Measurements from ENCODE around the gene ZNF692. TPM values are rescaled to one million over a fixed set of nuclear protein-coding genes. Genes with fewer than 3 reads are reported as not detected.
A peak's percentile ranks its signal among the peaks of the same experiment; 100 is the strongest.

ZNF692 gene, protein sequence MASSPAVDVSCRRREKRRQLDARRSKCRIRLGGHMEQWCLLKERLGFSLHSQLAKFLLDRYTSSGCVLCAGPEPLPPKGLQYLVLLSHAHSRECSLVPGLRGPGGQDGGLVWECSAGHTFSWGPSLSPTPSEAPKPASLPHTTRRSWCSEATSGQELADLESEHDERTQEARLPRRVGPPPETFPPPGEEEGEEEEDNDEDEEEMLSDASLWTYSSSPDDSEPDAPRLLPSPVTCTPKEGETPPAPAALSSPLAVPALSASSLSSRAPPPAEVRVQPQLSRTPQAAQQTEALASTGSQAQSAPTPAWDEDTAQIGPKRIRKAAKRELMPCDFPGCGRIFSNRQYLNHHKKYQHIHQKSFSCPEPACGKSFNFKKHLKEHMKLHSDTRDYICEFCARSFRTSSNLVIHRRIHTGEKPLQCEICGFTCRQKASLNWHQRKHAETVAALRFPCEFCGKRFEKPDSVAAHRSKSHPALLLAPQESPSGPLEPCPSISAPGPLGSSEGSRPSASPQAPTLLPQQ
- 8.8 and 11.1 TPM in 2 replicates for total RNA-seq (2014; rRNA removed; shearing (Covaris generic))

DNA sequence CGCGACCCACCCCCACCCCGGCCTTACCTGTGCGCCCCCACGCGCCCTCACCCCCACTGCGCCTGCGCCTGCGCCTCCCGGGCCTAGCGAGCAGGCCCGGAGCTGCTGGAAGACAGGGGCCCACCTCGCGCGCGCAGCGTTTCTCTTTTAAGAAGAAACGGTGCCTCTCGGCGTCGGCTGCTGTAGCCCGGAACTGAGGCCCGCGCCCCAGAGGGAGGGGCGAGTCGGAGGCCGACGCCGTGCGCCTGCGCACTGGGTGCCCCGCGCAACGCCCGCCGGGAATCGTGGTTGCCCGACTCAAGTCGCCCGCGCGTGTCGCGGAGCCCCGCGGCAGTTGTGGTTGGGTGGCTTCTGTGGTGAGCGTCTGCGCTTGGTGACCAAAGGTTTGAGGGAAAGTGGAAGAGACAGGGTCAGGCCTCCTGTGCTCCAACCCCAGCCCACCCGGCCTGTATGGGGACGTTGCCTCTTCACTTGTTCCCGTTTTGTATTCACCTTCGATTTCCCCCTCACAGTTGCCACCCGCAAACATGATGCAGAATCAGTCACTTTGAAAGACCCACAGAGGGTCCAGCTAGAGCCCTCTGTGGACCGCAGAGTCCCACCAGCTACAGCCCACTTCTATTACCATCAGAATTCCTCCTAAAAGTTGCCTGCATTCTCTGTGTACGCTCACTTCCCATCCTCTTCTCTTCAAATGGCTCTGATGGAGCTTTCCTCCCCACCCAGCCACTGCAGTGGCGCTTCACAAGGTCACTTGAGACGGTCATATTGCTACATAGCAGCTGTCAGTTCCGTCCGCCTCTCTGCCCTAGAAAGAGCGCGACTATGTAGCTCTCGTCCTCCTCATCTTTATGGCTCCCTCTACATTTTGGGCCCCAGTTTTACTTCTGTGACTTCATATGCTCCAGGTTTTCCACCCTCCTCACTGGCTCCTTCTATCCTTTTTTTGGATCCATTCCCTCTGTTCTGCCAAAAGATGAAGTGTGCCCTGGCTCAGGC is at the start of gene ZNF692:
Gene ZNF692 (minus strand): TSS at position 195 of the 999 bp plus-strand sequence. CDS start 776 bp downstream, outside the sequence.
- Histone ChIP-seq H3K4me3 (peak within 1 kb of the TSS; percentile 51), H3K4me1 (replicated peaks) (peaks cover 33% of the 10 kb centered on the region), H3K36me3 (peaks cover 17% of the 10 kb centered on the region), H3K9me3 (replicated peaks) (no peaks in the 10 kb centered on the region), H3K27ac (peak within 1 kb of the TSS; percentile 58), H3K27me3 (replicated peaks) (no peaks in the 10 kb centered on the region)
- peak; percentile 93 to 97 for DNase-seq (ENCODE audit: low read depth in 1 of 2, low spot score in 2 of 2)

DNA sequence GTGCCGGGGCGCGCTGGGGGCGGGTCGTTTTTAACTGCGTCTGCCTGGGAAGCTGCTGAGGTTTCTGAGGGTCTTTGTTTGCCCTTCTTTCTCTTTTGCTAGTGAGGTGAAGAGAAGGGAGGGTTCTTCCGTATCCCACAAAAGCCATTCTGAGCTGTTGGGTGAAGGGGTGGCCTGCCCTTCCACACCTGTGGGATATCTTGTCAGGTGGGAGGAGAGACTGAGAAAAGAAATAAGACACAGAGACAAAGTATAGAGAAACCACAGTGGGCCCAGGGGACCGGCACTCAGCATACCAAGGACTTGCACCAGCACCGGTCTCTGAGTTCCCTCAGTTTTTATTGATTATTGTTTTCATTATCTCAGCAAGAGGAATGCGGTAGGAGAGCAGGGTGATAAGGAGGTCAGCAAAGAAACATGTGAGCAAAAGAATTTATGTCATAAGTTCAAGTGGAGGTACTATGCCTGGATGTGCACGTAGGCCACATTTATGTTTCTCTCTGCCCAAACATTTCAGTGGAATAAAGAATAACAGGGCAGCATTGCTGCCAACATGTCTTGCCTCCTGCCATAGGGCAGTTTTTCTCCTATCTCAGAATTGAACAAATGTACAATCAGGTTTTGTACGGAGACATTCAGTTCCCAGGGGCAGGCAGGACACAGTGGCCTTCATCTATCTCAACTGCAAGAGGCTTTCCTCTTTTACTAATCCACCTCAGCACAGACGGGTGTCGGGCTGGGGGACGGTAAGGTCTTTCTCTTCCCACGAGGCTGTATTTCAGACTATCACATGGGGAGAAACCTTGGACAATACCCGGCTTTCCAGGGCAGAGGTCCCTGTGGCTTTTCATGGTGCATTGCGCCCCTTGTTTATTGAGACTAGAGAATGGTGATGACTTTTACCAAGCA is 48.1 kb upstream of the ZNF692 start:
- Histone ChIP-seq H3K9me3 (replicated peaks) (no peaks in the 10 kb centered on the region), H3K4me1 (replicated peaks) (peaks cover 18% of the 10 kb centered on the region), H3K36me3 (0 out of 2 replicates have a peak, but pooled peaks cover 3% of the 10 kb centered on the region), H3K27me3 (replicated peaks) (no peaks in the 10 kb centered on the region), H3K4me3 (peak overlapping the region; percentile 70), H3K27ac (peak overlapping the region; percentile 92)
- DNase-seq (ENCODE audit: low read depth in 1 of 2, low spot score in 2 of 2) = peak in 1 of 2 experiments; percentile 71

DNA sequence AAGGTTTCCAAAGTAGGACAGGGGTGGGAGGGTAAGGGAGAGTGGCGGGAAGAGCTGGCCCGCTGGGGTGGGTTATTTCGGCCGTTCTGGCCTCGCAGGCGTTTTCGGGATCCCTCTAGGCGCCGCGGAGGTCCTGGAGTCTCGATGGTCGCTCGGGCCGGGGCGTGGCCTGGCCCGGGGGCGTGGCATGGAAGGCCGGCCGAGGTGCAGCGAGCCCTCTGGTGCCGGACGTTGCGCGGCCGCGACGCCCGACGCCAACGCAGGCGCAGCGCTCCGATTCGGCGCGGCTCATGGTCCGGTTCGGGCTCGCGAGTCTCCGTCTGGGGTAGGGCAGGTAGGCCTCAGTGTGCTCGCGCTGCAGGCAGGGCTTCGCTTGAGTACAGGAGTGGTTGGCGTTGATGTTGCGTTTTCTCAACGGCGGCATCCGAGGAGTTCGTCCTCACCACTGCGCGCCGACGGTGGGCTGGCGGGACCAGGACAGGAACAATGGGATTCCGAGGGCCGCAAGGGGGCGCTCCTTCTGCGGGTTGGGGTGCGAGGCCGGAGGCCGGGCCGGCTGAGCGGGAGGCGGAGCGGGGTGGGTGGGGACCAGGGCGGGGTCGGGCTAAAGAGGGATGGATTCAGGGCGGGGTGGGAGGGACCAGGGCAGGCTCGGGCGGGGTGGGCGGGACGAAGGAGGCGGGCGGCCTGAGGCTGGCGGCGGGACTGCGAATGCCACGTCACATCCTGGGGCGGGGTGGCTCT is 47.3 kb upstream of the ZNF692 start, which contains the start of gene PGBD2:
Gene PGBD2 (plus strand): TSS at position 227 of the 744 bp plus-strand sequence. CDS start 7,628 bp downstream, outside the sequence.
- Histone ChIP-seq H3K36me3 (0 out of 2 replicates have a peak, but pooled peaks cover 3% of the 10 kb centered on the region), H3K9me3 (replicated peaks) (no peaks in the 10 kb centered on the region), H3K4me1 (replicated peaks) (peaks cover 18% of the 10 kb centered on the region), H3K4me3 (peak within 1 kb of the TSS; percentile 70), H3K27ac (peak within 1 kb of the TSS; percentile 92), H3K27me3 (replicated peaks) (no peaks in the 10 kb centered on the region)
- peak; percentile 93 to 95 for DNase-seq (ENCODE audit: low read depth in 1 of 2, low spot score in 2 of 2)

DNA sequence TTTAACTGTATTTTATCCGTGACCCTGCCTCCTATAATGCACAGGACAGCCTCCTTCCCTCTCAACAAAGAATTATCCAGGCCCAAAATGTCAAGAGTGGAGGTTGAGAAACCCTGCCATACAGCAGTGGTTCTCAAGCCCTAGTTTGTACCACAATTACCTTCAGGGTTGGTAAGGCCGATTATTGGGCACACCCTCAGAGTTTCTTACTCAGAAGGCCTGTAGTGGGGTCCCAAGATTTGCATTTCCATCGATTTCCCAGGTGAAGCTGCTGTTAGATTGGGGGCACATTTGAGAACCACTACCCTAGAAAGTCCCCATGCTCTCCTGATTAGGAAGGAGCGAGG is 46.8 kb upstream of the ZNF692 start:
- H3K27me3 ChIP-seq (replicated peaks) = no peaks in the 10 kb centered on the region
- DNase-seq (ENCODE audit: low read depth in 1 of 2, low spot score in 2 of 2) = no peak
- peak overlapping the region; percentile 76 for H3K27ac ChIP-seq
- peaks cover 18% of the 10 kb centered on the region for H3K4me1 ChIP-seq (replicated peaks)
- H3K36me3 ChIP-seq = 0 out of 2 replicates have a peak, but pooled peaks cover 3% of the 10 kb centered on the region
- H3K9me3 ChIP-seq (replicated peaks) = no peaks in the 10 kb centered on the region
- H3K4me3 ChIP-seq = peak overlapping the region; percentile 70

DNA sequence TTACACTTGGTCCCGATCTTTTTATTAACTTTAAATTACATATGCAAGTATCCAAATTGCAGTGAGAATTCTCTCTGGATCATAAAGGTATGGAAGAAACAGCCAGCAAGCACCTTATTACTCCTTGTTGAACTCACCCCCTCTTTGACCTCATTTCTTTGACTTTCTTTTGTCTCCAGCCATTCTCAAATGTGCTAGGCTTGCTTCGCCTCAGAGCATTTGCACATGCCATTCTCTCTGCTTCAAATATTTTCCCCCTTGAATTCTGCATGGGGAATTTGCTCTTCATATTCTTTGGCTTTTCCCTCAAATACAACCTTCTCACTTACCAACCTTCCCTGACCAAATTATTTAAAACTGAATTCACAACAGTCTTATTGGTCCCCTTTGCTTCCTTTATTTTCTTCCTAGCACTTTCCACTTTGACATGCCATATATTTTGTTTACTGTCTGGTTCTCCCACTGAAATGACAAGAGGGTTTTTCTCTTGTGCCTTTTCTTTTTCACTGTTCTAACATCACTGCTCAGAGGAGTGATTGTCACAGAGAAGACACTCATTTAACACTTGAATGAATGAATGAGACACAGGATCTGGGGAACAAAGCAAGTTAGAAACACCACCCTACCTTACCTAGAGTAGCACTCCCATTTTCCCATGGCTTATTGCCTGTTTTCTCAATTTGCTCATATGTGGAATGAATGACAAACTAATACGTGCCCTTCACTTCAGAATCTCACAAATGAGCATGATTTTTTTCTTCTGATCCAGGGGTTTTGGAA is 45.7 kb upstream of the ZNF692 start:
- no peak for DNase-seq (ENCODE audit: low read depth in 1 of 2, low spot score in 2 of 2)

DNA sequence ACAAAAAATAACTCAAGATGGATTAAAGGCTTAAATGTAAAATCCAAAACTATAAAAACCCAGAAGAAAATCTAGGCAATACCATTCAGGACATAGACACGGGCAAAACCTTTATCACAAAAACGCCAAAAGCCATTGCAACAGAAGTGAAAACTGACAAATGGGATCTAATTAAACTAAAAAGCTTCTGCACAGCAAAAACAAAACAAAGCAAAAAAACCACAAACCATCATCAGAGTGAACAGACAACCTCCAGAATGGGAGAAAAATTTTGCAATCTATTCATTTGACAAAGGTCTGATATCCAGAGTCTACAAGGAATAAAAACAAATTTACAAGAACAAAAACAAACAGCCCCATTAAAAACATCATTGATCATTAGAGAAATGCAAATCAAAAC is 42.7 kb upstream of the ZNF692 start:
- peaks cover 9% of the 10 kb centered on the region for H3K4me1 ChIP-seq (replicated peaks)
- H3K27ac ChIP-seq = no peak overlapping the region
- no peaks in the 10 kb centered on the region for H3K27me3 ChIP-seq (replicated peaks)
- H3K36me3 ChIP-seq = 0 out of 2 replicates have a peak, but pooled peaks cover 3% of the 10 kb centered on the region
- H3K9me3 ChIP-seq (replicated peaks) = no peaks in the 10 kb centered on the region
- H3K4me3 ChIP-seq = no peak overlapping the region
- no peak for DNase-seq (ENCODE audit: low read depth in 1 of 2, low spot score in 2 of 2)

More for the DNA sequence above, 45.7 kb upstream of the ZNF692 start:
- Histone ChIP-seq H3K9me3 (replicated peaks) (no peaks in the 10 kb centered on the region), H3K4me1 (replicated peaks) (peaks cover 18% of the 10 kb centered on the region), H3K36me3 (0 out of 2 replicates have a peak, but pooled peaks cover 3% of the 10 kb centered on the region), H3K4me3 (no peak overlapping the region), H3K27me3 (replicated peaks) (no peaks in the 10 kb centered on the region), H3K27ac (no peak overlapping the region)

DNA sequence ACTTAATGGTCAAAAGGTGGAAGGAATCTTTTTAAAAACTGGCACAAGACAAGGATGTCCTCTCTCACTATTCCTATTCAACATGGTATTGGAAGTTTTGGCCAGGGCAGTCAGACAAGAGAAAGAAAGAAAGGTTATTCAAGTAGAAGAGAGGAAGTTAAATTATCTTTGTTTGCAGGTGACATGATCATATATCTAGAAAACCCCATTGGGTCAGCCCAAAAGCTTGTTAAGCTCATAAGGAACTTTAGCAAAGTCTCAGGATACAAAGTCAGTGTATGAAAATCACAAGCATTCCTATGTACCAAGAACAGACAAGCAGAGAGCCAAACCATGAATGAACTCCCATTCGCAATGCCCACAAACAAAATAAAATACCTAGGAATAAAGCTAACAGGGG is 41.8 kb upstream of the ZNF692 start:
- Histone ChIP-seq H3K36me3 (no peaks in the 10 kb centered on the region), H3K4me1 (replicated peaks) (peaks cover 2% of the 10 kb centered on the region), H3K9me3 (replicated peaks) (no peaks in the 10 kb centered on the region), H3K27ac (no peak overlapping the region), H3K27me3 (replicated peaks) (no peaks in the 10 kb centered on the region), H3K4me3 (no peak overlapping the region)
- no peak for DNase-seq (ENCODE audit: low read depth in 1 of 2, low spot score in 2 of 2)

DNA sequence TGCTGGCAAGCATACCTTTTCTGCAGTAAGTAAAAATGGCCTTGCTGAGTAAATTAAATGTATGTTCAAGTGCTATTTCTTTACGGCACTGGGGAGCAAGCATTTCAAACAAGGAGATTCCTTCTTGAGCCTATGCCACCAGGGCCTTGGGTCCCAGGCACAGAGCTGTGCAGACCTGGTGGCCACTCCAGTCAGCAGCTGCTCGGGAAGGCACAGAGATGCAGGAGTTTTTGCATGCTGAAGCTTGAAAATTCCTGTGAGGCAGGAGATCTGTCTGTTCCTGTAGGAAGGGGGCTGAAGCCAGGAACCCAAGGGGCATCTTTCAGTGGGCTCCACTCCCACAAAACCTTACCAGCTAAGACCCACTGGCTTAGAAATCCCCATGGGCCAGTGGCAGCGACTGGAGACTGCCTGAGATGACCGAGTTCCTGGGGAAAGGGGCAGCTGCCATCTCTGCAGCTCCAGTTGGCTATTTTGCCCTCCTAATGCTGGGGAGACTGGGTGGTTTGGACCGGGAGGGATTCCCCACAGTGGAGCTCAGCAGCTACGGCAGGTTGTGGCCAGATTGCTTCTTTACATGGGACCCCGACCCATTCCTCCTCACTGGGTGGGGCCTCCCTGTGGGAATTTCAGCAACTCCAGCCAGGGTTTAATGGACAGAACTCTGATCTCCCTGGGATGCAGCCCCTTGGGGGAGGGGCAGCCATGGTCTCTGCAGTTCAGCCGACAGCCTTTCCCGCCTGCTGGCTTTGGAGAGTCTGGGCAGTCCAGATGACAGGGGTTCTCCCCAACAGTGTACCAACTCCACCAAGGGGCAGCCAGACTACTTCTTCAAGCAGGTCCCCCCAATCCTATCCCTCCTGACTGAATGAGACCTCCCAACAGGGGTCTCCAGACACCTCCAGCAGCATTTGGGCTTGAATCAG is 38.8 kb upstream of the ZNF692 start:
- no peak for DNase-seq (ENCODE audit: low read depth in 1 of 2, low spot score in 2 of 2)
- no peaks in the 10 kb centered on the region for H3K9me3 ChIP-seq (replicated peaks)
- H3K27me3 ChIP-seq (replicated peaks) = no peaks in the 10 kb centered on the region; the same call in 1 of the 2 replicates
- no peak overlapping the region for H3K27ac ChIP-seq
- no peak overlapping the region for H3K4me3 ChIP-seq
- H3K36me3 ChIP-seq = no peaks in the 10 kb centered on the region
- no peaks in the 10 kb centered on the region for H3K4me1 ChIP-seq (replicated peaks)

DNA sequence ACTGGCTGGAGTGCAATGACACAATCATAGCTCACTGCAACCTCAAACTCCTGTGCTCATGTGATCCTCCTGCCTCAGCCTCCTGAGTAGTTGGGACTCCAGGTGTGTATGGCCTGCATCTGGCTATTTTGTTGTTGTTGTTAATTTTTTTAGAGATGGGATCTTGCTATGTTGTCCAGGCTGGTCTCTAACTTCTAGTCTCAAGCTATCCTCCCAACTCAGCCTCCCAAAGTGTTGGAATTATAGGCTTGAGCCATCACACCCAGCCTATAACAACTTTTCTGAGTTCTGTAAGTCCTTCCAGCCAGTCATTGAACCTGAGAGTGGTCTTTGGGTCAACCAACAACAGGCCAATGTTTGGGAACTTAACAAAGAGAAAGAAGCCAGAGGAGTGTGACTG is 36.0 kb upstream of the ZNF692 start:
- Histone ChIP-seq H3K4me3 (no peak overlapping the region), H3K4me1 (replicated peaks) (no peaks in the 10 kb centered on the region), H3K27ac (no peak overlapping the region), H3K9me3 (replicated peaks) (no peaks in the 10 kb centered on the region), H3K27me3 (replicated peaks) (no peaks in the 10 kb centered on the region; the same call in 1 of the 2 replicates), H3K36me3 (no peaks in the 10 kb centered on the region)
- DNase-seq (ENCODE audit: low read depth in 1 of 2, low spot score in 2 of 2) = no peak

DNA sequence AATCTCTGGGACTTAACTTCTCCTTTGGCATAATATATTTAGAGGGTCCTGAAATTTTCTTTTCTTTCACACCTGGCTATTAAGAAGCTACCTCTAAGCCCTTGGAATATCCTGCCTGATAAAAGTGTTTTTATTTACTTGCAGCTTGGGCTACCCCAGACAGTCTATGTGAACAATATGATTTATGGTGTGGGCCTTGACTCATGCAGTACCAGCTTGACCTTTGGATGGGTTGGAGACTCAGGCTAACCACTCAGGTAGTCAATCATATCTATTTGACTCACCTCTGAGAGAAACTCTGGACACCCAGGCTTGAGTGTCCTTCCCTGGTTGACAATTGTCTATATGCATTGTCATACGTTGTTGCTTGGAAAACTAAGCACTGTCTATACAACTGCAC is 33.7 kb upstream of the ZNF692 start:
- Histone ChIP-seq H3K4me3 (no peak overlapping the region), H3K36me3 (no peaks in the 10 kb centered on the region), H3K27ac (no peak overlapping the region), H3K9me3 (replicated peaks) (no peaks in the 10 kb centered on the region), H3K4me1 (replicated peaks) (no peaks in the 10 kb centered on the region), H3K27me3 (replicated peaks) (no peaks in the 10 kb centered on the region; the same call in 1 of the 2 replicates)
- DNase-seq (ENCODE audit: low read depth in 1 of 2, low spot score in 2 of 2) = no peak

DNA sequence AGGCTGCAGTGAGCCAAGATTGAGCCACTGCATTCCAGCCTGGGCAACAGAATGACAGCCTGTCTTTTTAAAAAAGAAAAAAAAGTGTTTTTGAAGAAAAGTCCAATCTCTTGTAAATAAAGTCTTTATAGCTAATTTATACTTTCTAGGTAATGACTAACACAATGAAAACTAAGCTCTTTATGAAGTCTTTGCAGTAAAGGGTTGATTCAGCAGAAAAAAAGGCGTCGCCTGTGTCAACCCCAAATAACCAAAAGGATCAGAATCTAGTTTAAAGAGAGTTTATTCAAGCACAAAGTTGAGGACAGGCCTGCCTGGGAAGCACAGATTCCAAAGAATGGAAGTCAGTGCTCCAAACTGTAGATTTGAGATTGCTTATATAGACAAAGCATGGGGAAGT is 32.9 kb upstream of the ZNF692 start:
- Histone ChIP-seq H3K36me3 (no peaks in the 10 kb centered on the region), H3K4me3 (no peak overlapping the region), H3K9me3 (replicated peaks) (no peaks in the 10 kb centered on the region), H3K27ac (no peak overlapping the region), H3K4me1 (replicated peaks) (no peaks in the 10 kb centered on the region), H3K27me3 (replicated peaks) (no peaks in the 10 kb centered on the region; the same call in 1 of the 2 replicates)
- DNase-seq (ENCODE audit: low read depth in 1 of 2, low spot score in 2 of 2) = no peak
